H1 (cell line): ENCODE measurements around the gene KRT9. TPM values are rescaled to one million over a fixed set of nuclear protein-coding genes. Genes with fewer than 3 reads are reported as not detected.

Experiments used
- CTCF ChIA-PET: fragments of 300-600 bp; sonication (Branson Sonifier 250); formaldehyde crosslinking; loops from one replicate; lab custom pipeline; 2021; ENCODE audit not compliant: partially characterized antibody; lab: Charles Lee
- POLR2A ChIA-PET: fragments of 300-600 bp; sonication (Branson Sonifier 250); formaldehyde crosslinking; loops from one replicate; lab custom pipeline; 2021; ENCODE audit warnings: inconsistent platforms; ENCODE audit not compliant: partially characterized antibody; lab: Charles Lee
- DNase-seq, 2 experiments: peaks; one replicate each; pipeline versions ENCODE4 v3.0.0 to v3.0.0-alpha.2; 2010 to 2022; ENCODE audit warnings: low spot score in 2 of 2, low read depth in 1 of 2, mixed read lengths in 1 of 2
- FAIRE-seq: peaks from 2 replicates; lab custom pipeline; 2011; peaks lifted over from hg19 to GRCh38; lab: Jason Lieb, UNC
- H2AFZ ChIP-seq: 2 replicates; pipeline ENCODE4 v1.8.1; 2012; ENCODE audit warnings: low read length, inconsistent platforms
- H2AK5ac ChIP-seq: 2 replicates; pipeline ENCODE4 v1.6.1; 2013; ENCODE audit warnings: low read depth, low read length
- H2BK120ac ChIP-seq: replicated peaks from 2 replicates; pipeline ENCODE3; 2013; ENCODE audit warnings: low read depth, low read length, inconsistent platforms
- H2BK12ac ChIP-seq: 2 replicates; pipeline ENCODE4 v1.6.1; 2013; ENCODE audit warnings: low read depth, low read length
- H2BK15ac ChIP-seq: 2 replicates; pipeline ENCODE4 v1.6.1; 2013; ENCODE audit warnings: low read length
- H2BK20ac ChIP-seq: 2 replicates; pipeline ENCODE4 v1.6.1; 2013; ENCODE audit warnings: low read length
- H2BK5ac ChIP-seq: 2 replicates; pipeline ENCODE4 v1.6.1; 2013; ENCODE audit warnings: low read depth, low read length
- H3K14ac ChIP-seq: 2 replicates; pipeline ENCODE4 v1.6.1; 2013; ENCODE audit warnings: inconsistent platforms; ENCODE audit not compliant: insufficient read length
- H3K18ac ChIP-seq: 2 replicates; pipeline ENCODE4 v1.6.1; 2013; ENCODE audit warnings: low read length; ENCODE audit errors: extremely low read depth
- H3K23ac ChIP-seq: 2 replicates; pipeline ENCODE4 v1.6.1; 2013; ENCODE audit warnings: inconsistent platforms; ENCODE audit not compliant: insufficient read length
- H3K23me2 ChIP-seq: 2 replicates; pipeline ENCODE4 v1.6.1; 2013; ENCODE audit warnings: low read depth, low read length
- H3K27ac ChIP-seq: 2 replicates; pipeline ENCODE4 v1.6.1; 2011; ENCODE audit warnings: low read depth, low read length, inconsistent platforms
- H3K27me3 ChIP-seq, 4 experiments: replicated peaks in 1 of 4; 1 replicate in 1 of 4; 2 replicates in 3 of 4; pipeline versions ENCODE4 v1.6.1 to v1.8.1; 2011 to 2013; ENCODE audit warnings: low read length in 3 of 4, mild to moderate bottlenecking in 3 of 4, inconsistent platforms in 2 of 4, mixed read lengths in 2 of 4, moderate library complexity in 1 of 4; ENCODE audit not compliant: control insufficient read depth in 3 of 4, insufficient read depth in 3 of 4; ENCODE audit errors: extremely low read depth in 1 of 4
- H3K36me3 ChIP-seq, 4 experiments: 2 replicates each; pipeline versions ENCODE4 v1.6.1 to v1.8.1; 2011 to 2013; ENCODE audit warnings: mild to moderate bottlenecking in 4 of 4, low read length in 3 of 4, moderate library complexity in 2 of 4, control low read depth in 1 of 4, inconsistent platforms in 1 of 4; ENCODE audit not compliant: insufficient read depth in 4 of 4, control insufficient read depth in 2 of 4
- H3K4ac ChIP-seq: replicated peaks from 2 replicates; pipeline ENCODE3; 2013; ENCODE audit warnings: low read length, low read depth, mixed read lengths, inconsistent platforms; ENCODE audit not compliant: insufficient read length
- H3K4me1 ChIP-seq, 4 experiments: replicated peaks in 1 of 4; 1 replicate in 1 of 4; 2 replicates in 3 of 4; pipeline versions ENCODE4 v1.6.1 to v1.8.1; 2011 to 2013; ENCODE audit warnings: low read length in 3 of 4, inconsistent platforms in 2 of 4, mixed read lengths in 1 of 4; ENCODE audit not compliant: insufficient read depth in 4 of 4, control insufficient read depth in 3 of 4
- H3K4me2 ChIP-seq, 2 experiments: 2 replicates each; pipeline versions ENCODE4 v1.6.1 to v1.8.1; 2011 to 2013; ENCODE audit warnings: low read depth in 2 of 2, low read length in 2 of 2, control low read depth in 1 of 2, inconsistent platforms in 1 of 2, mild to moderate bottlenecking in 1 of 2; ENCODE audit not compliant: insufficient read depth in 1 of 2
- H3K4me3 ChIP-seq, 4 experiments: fragments of 200-600, 300-600 bp in 1 of 4; sonication (generic), shearing (Covaris generic), sonication (Bioruptor Twin) in 1 of 4; 2 replicates each; pipeline versions ENCODE4 v1.5.1 to v1.8.1; 2011 to 2016; ENCODE audit warnings: low read length in 4 of 4, low read depth in 3 of 4, control low read depth in 2 of 4, inconsistent platforms in 2 of 4, mild to moderate bottlenecking in 2 of 4, mixed read lengths in 1 of 4, moderate library complexity in 1 of 4; ENCODE audit not compliant: insufficient read depth in 2 of 4; ENCODE audit errors: extremely low read depth in 1 of 4
- H3K56ac ChIP-seq: replicated peaks from 2 replicates; pipeline ENCODE3; 2013; ENCODE audit warnings: low read depth, mild to moderate bottlenecking, mixed read lengths, low read length, inconsistent platforms; ENCODE audit not compliant: insufficient read length
- H3K79me1 ChIP-seq: 2 replicates; pipeline ENCODE4 v1.6.1; 2013; ENCODE audit warnings: low read depth, low read length, control low read depth
- H3K79me2 ChIP-seq, 2 experiments: 2 replicates each; pipeline versions ENCODE4 v1.6.1 to v1.8.1; 2012 to 2013; ENCODE audit warnings: low read length in 2 of 2, mild to moderate bottlenecking in 2 of 2, inconsistent platforms in 1 of 2; ENCODE audit not compliant: insufficient read depth in 2 of 2, control insufficient read depth in 1 of 2
- H3K9ac ChIP-seq, 4 experiments: replicated peaks in 1 of 4; 1 replicate in 1 of 4; 2 replicates in 3 of 4; pipeline versions ENCODE4 v1.6.1 to v1.8.1; 2011 to 2013; ENCODE audit warnings: low read depth in 3 of 4, low read length in 3 of 4, control low read depth in 2 of 4, mild to moderate bottlenecking in 2 of 4, moderate library complexity in 2 of 4, inconsistent platforms in 1 of 4; ENCODE audit errors: extremely low read depth in 1 of 4
- H3K9me3 ChIP-seq, 2 experiments: 2 replicates each; pipeline versions ENCODE4 v1.6.1 to v1.8.1; 2012 to 2013; ENCODE audit warnings: mild to moderate bottlenecking in 2 of 2, moderate library complexity in 2 of 2, control low read depth in 1 of 2, inconsistent platforms in 1 of 2, low read depth in 1 of 2, low read length in 1 of 2, mixed read lengths in 1 of 2; ENCODE audit not compliant: insufficient read depth in 2 of 2
- H4K20me1 ChIP-seq, 2 experiments: replicated peaks in 1 of 2; 2 replicates each; pipeline versions ENCODE3 to v1.8.1; 2011 to 2013; ENCODE audit warnings: inconsistent platforms in 2 of 2, low read length in 2 of 2, mild to moderate bottlenecking in 1 of 2; ENCODE audit not compliant: insufficient read depth in 2 of 2, control insufficient read depth in 1 of 2
- H4K5ac ChIP-seq: 2 replicates; pipeline ENCODE4 v1.6.1; 2013; ENCODE audit warnings: low read length, low read depth, mixed read lengths, inconsistent platforms; ENCODE audit not compliant: insufficient read length
- H4K8ac ChIP-seq: 2 replicates; pipeline ENCODE4 v1.8.0; 2013; ENCODE audit warnings: mild to moderate bottlenecking, moderate library complexity, low read length, inconsistent platforms; ENCODE audit not compliant: insufficient read depth; ENCODE audit errors: extremely low read depth
- H4K91ac ChIP-seq: replicated peaks from 2 replicates; pipeline ENCODE3; 2013; ENCODE audit warnings: low read length, mixed read lengths, inconsistent platforms; ENCODE audit not compliant: insufficient read length
- CBX8 ChIP-seq: fragments of 300-800, 300-1000 bp; sonication (generic); IDR thresholded peaks from 2 replicates; pipeline ENCODE4 v1.7.1; 2016; ENCODE audit warnings: low read depth, low read length, borderline replicate concordance
- RAD21 ChIP-seq, 2 experiments: IDR thresholded peaks in 1 of 2; conservative IDR thresholded peaks in 1 of 2; 2 replicates each; pipeline ENCODE4 v1.6.1; 2011; ENCODE audit warnings: low read depth in 2 of 2, low read length in 2 of 2, improper control_type of control experiment in 1 of 2, inconsistent platforms in 1 of 2, mild to moderate bottlenecking in 1 of 2, moderate library complexity in 1 of 2
- SIN3A ChIP-seq, 2 experiments: IDR thresholded peaks in 1 of 2; conservative IDR thresholded peaks in 1 of 2; 2 replicates each; pipeline ENCODE4 v1.6.1; 2011 to 2012; ENCODE audit warnings: low read length in 2 of 2, improper control_type of control experiment in 1 of 2, low read depth in 1 of 2, mild to moderate bottlenecking in 1 of 2
- WGBS, 2 experiments: shearing (Covaris generic) in 1 of 2; methylation state at CpG; one replicate each; pipeline versions ENCODE4 v1.1.6 to v1.1.7; 2013 to 2015; ENCODE audit warnings: low lambda C conversion rate in 2 of 2, mixed read lengths in 2 of 2, inconsistent platforms in 1 of 2, low coverage in 1 of 2, missing lambda C conversion rate in 1 of 2; ENCODE audit not compliant: insufficient replicate concordance in 2 of 2, insufficient coverage in 1 of 2, insufficient read length in 1 of 2; ENCODE audit errors: extremely low coverage in 1 of 2, missing lambda C conversion rate in 1 of 2; 5-methylcytosine and 5-hydroxymethylcytosine counted together
- polyA plus RNA-seq, 7 experiments: library from polyadenylated mRNA; depleted of rRNA in 3 of 7; stranded (reverse) in 5 of 7; unstranded in 2 of 7; fragments of >200 nt in 5 of 7; fragments of 200-250 nt in 2 of 7; gene quantifications; 1 replicate in 5 of 7; 2 replicates in 1 of 7; 4 replicates in 1 of 7; pipeline versions ENCODE4 v1.2.1 to v1.2.3, GENCODE V29; 2011 to 2013; ENCODE audit warnings: missing spikeins in 2 of 7, mixed read lengths in 2 of 7
- total RNA-seq: library from RNA; stranded (reverse); fragmentation: NEBNext Ultra II Directional; extraction: Animal tissue kit (Norgen Biotek cat#: 25700); gene quantifications from 2 replicates; pipeline ENCODE4 v1.2.1, GENCODE V29; 2021

KRT9 gene
- total and polyA plus RNA-seq, 2 of the 8 experiments (the other 6 are each of a cell fraction or from before 2014, with no cell fraction given) = not detected

DNA sequence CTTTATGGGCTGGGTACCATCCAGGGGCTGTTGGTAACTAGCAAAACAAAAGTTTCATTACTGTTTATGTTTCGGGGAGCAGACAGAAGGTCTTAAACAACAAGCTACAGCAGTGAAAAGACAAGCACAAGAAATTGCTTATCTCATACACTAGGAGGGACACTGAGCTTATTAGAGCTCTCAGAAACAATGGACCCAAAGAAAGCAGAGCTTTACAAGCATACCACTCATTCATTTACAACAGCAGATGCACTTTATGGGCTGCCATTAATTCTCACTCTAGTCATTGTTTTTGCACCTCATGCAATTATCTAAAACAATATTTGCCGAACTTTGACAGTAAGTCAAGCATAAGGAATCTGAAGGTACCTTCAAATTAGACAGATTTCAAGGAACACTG is 30.7 kb upstream of the KRT9 start:
- H2BK5ac ChIP-seq = no peak overlapping the region
- TF ChIP-seq RAD21 (IDR thresholded peaks at IDR 0.05 in 1 of 2, conservative IDR thresholded peaks at IDR 0.05 in 1 of 2; ENCODE audit: low read depth in 2 of 2, low read length in 2 of 2) (no peak), CBX8 (no peak), SIN3A (conservative IDR thresholded peaks at IDR 0.05 in 1 of 2, IDR thresholded peaks at IDR 0.05 in 1 of 2; ENCODE audit: low read depth in 1 of 2, low read length in 2 of 2) (no peak)
- no peak overlapping the region for H2BK120ac ChIP-seq
- no peak overlapping the region for H2AFZ ChIP-seq
- H3K4ac ChIP-seq = no peak overlapping the region
- no peak overlapping the region for H3K27ac ChIP-seq
- H3K18ac ChIP-seq = no peak overlapping the region
- 71% methylated on average over 2 of the region's 2 CpGs; no CpG with 5 or more reads in 1 of the 2 experiments for WGBS, 2 experiments
- H2BK20ac ChIP-seq = no peak overlapping the region
- no peak overlapping the region for H3K4me3 ChIP-seq
- ChIA-PET POLR2A (interaction anchor here (0.9 to 1.2 kb wide), 3 partner anchors 33 to 86 kb away, joined by 3 to 4 read pairs (median 4); partner anchors contain the start of gene EIF1), CTCF (interaction anchor here (0.7 to 5.0 kb wide), 13 partner anchors 8 to 101 kb away, joined by 3 to 23 read pairs (median 5); no protein-coding TSS in a partner anchor)
- no peak for DNase-seq
- no peak overlapping the region for H3K23ac ChIP-seq
- H3K4me1 ChIP-seq = no peaks in the 10 kb centered on the region
- no peaks in the 10 kb centered on the region for H3K27me3 ChIP-seq
- no peak overlapping the region for H3K9ac ChIP-seq
- no peak overlapping the region for H2AK5ac ChIP-seq
- no peak overlapping the region for H2BK12ac ChIP-seq
- H4K5ac ChIP-seq = no peak overlapping the region
- H3K23me2 ChIP-seq = peaks cover 15% of the 10 kb centered on the region; the same call in 1 of the 2 replicates
- H3K4me2 ChIP-seq = no peak overlapping the region
- peaks cover 0 to 2% of the 10 kb centered on the region in 2 experiments for H4K20me1 ChIP-seq
- H3K79me2 ChIP-seq = no peaks in the 10 kb centered on the region
- H2BK15ac ChIP-seq = no peak overlapping the region
- H3K79me1 ChIP-seq = no peaks in the 10 kb centered on the region
- H4K91ac ChIP-seq = no peak overlapping the region
- H3K36me3 ChIP-seq = no peaks in the 10 kb centered on the region
- no peak overlapping the region for H3K56ac ChIP-seq
- H4K8ac ChIP-seq = no peak overlapping the region
- no peak overlapping the region for H3K14ac ChIP-seq
- H3K9me3 ChIP-seq = peaks cover 0 to 2% of the 10 kb centered on the region in 2 experiments; a peak in 1 of 4 replicates
- FAIRE-seq = no peak
